ENCODE data around the gene SLC27A1.
"Not testable (repeated sequence)": the region's sequence is repeated elsewhere in the genome, so short reads cannot be mapped to it uniquely, and the experiment has no call there.

Gene SLC27A1

GRCh38 chr19:17540174-17540573, 69.8 kb downstream of the SLC27A1 start:
- no peak for DNase-seq

GRCh38 chr19:17541184-17541759, 70.9 kb downstream of the SLC27A1 start:
- no peak for DNase-seq

GRCh38 chr19:17542042-17542441, 71.7 kb downstream of the SLC27A1 start:
- DNase-seq: no peak

- no peak for DNase-seq
These were observed 72.7 kb downstream of the SLC27A1 start for GRCh38 chr19:17542793-17543582.

- no peak for DNase-seq
These were observed 73.7 kb downstream of the SLC27A1 start for GRCh38 chr19:17543986-17544385.

GRCh38 chr19:17544418-17544817, 74.1 kb downstream of the SLC27A1 start:
- no peak for DNase-seq

GRCh38 chr19:17548145-17548544, 77.8 kb downstream of the SLC27A1 start:
- no peak for DNase-seq

- DNase-seq: no peak
These were observed 78.9 kb downstream of the SLC27A1 start for GRCh38 chr19:17549085-17549740.

GRCh38 chr19:17550076-17550667, 79.8 kb downstream of the SLC27A1 start:
- no peak for DNase-seq

GRCh38 chr19:17552735-17553134, 82.4 kb downstream of the SLC27A1 start:
- not testable (repeated sequence) for DNase-seq

- no peak for DNase-seq
These were observed 82.9 kb downstream of the SLC27A1 start for GRCh38 chr19:17553256-17553655.

- DNase-seq: no peak
These were observed 84.7 kb downstream of the SLC27A1 start for GRCh38 chr19:17554968-17555479.

- DNase-seq: peak; percentile 99
These were observed 85.2 kb downstream of the SLC27A1 start, which contains the start of gene COLGALT1 for GRCh38 chr19:17555480-17555928. Gene COLGALT1 (plus strand): TSS chr19:17555649. CDS start chr19:17555714, 65 bp downstream.

All from activated naive CD4-positive, alpha-beta T cell treated with anti-CD3 and anti-CD28 coated beads, Interleukin-2, amount 50 U/mL, for 16 hours (primary cell).